SK-N-SH treated with all-trans-retinoic acid at 6 μM for 48 hours (cell line): ENCODE data around the gene SARS2.

Experiments used
- ATAC-seq: fragments of 200-7000 bp; cut with Tn5 transposase; 3 replicates; pipeline ENCODE4 v1.9.1; 2020; ENCODE audit warnings: mild to moderate bottlenecking, moderate library complexity
- ARNTL ChIP-seq: fragments of 450-650 bp; formaldehyde crosslinking; IDR thresholded peaks from 2 replicates; pipeline ENCODE4 v1.5.0; 2020; ENCODE audit warnings: low read depth, mild to moderate bottlenecking, moderate library complexity, borderline replicate concordance
- BACH2 ChIP-seq: fragments of 250-450 bp; sonication (Bioruptor Pico); IDR thresholded peaks from 2 replicates; pipeline ENCODE4 v1.9.0; 2021; ENCODE audit warnings: mild to moderate bottlenecking, borderline replicate concordance
- CSDC2 ChIP-seq: fragments of 250-450 bp; sonication (Bioruptor Pico); IDR thresholded peaks from 2 replicates; pipeline ENCODE4 v1.5.0; 2020; ENCODE audit warnings: mild to moderate bottlenecking, moderate library complexity
- GLIS3 ChIP-seq: fragments of 250-450 bp; sonication (Bioruptor Pico); IDR thresholded peaks from 2 replicates; pipeline ENCODE4 v1.5.0; 2020; ENCODE audit warnings: mild to moderate bottlenecking, moderate library complexity
- ISL1 ChIP-seq: fragments of 250-450 bp; sonication (Bioruptor Pico); IDR thresholded peaks from 2 replicates; pipeline ENCODE4 v2.1.2; 2022; ENCODE audit warnings: mild to moderate bottlenecking, moderate library complexity
- PPARA ChIP-seq: fragments of 250-450 bp; sonication (Bioruptor Pico); IDR thresholded peaks from 2 replicates; pipeline ENCODE4 v1.5.0; 2020; ENCODE audit warnings: mild to moderate bottlenecking, borderline replicate concordance
- RARB ChIP-seq: fragments of 250-450 bp; sonication (Bioruptor Pico); IDR thresholded peaks from 2 replicates; pipeline ENCODE4 v1.8.0; 2021; ENCODE audit warnings: mild to moderate bottlenecking, moderate library complexity
- SNAI2 ChIP-seq: fragments of 250-450 bp; sonication (Bioruptor Pico); IDR thresholded peaks from 2 replicates; pipeline ENCODE4 v1.5.0; 2020; ENCODE audit warnings: mild to moderate bottlenecking, moderate library complexity
- TCF4 ChIP-seq: fragments of 250-450 bp; sonication (Bioruptor Pico); IDR thresholded peaks from 2 replicates; pipeline ENCODE4 v1.8.0; 2021; ENCODE audit warnings: mild to moderate bottlenecking, moderate library complexity, borderline replicate concordance
- TOX ChIP-seq: fragments of 250-450 bp; sonication (Bioruptor Pico); IDR thresholded peaks from 2 replicates; pipeline ENCODE4 v1.8.0; 2021; ENCODE audit warnings: mild to moderate bottlenecking, moderate library complexity, borderline replicate concordance
- ZC3H10 ChIP-seq: fragments of 250-450 bp; sonication (Bioruptor Pico); IDR thresholded peaks from 2 replicates; pipeline ENCODE4 v1.5.1; 2021; ENCODE audit warnings: mild to moderate bottlenecking, moderate library complexity
- ZFP3 ChIP-seq: fragments of 250-450 bp; sonication (Bioruptor Pico); IDR thresholded peaks from 2 replicates; pipeline ENCODE4 v1.5.0; 2020; ENCODE audit warnings: mild to moderate bottlenecking, moderate library complexity
- ZFP30 ChIP-seq: fragments of 450-650 bp; formaldehyde crosslinking; IDR thresholded peaks from 2 replicates; pipeline ENCODE4 v1.5.0; 2022; ENCODE audit warnings: mild to moderate bottlenecking, moderate library complexity
- ZNF565 ChIP-seq: fragments of 450-650 bp; formaldehyde crosslinking; conservative IDR thresholded peaks from 2 replicates; pipeline ENCODE4 v1.5.0; 2020; ENCODE audit warnings: low read depth, mild to moderate bottlenecking, moderate library complexity
- ZNF70 ChIP-seq: fragments of 450-650 bp; formaldehyde crosslinking; IDR thresholded peaks from 2 replicates; pipeline ENCODE4 v1.5.0; 2020; ENCODE audit warnings: mild to moderate bottlenecking, moderate library complexity
- ZNF8 ChIP-seq: fragments of 450-650 bp; formaldehyde crosslinking; IDR thresholded peaks from 2 replicates; pipeline ENCODE4 v1.5.0; 2020; ENCODE audit warnings: mild to moderate bottlenecking, moderate library complexity
- TF ChIP-seq, protein P1 (sequence below): fragments of 250-450 bp; sonication (Bioruptor Pico); IDR thresholded peaks from 2 replicates; pipeline ENCODE4 v1.8.0; 2021; ENCODE audit warnings: low read depth, mild to moderate bottlenecking, moderate library complexity, borderline replicate concordance
- TF ChIP-seq, protein P2 (sequence below): fragments of 250-450 bp; sonication (Bioruptor Pico); IDR thresholded peaks from 2 replicates; pipeline ENCODE4 v1.5.1; 2020; ENCODE audit warnings: low read depth, mild to moderate bottlenecking, moderate library complexity
- TF ChIP-seq, protein P3 (sequence below): fragments of 250-450 bp; sonication (Bioruptor Pico); IDR thresholded peaks from 2 replicates; pipeline ENCODE4 v1.8.0; 2020; ENCODE audit warnings: mild to moderate bottlenecking, moderate library complexity, borderline replicate concordance
- TF ChIP-seq, protein P4 (sequence below): fragments of 250-450 bp; sonication (Bioruptor Pico); IDR thresholded peaks from 2 replicates; pipeline ENCODE4 v1.5.0; 2020; ENCODE audit warnings: mild to moderate bottlenecking, moderate library complexity
- TF ChIP-seq, protein P5 (sequence below): fragments of 250-450 bp; sonication (Bioruptor Pico); IDR thresholded peaks from 2 replicates; pipeline ENCODE4 v1.5.1; 2021; ENCODE audit warnings: mild to moderate bottlenecking, moderate library complexity

The SARS2 gene

DNA sequence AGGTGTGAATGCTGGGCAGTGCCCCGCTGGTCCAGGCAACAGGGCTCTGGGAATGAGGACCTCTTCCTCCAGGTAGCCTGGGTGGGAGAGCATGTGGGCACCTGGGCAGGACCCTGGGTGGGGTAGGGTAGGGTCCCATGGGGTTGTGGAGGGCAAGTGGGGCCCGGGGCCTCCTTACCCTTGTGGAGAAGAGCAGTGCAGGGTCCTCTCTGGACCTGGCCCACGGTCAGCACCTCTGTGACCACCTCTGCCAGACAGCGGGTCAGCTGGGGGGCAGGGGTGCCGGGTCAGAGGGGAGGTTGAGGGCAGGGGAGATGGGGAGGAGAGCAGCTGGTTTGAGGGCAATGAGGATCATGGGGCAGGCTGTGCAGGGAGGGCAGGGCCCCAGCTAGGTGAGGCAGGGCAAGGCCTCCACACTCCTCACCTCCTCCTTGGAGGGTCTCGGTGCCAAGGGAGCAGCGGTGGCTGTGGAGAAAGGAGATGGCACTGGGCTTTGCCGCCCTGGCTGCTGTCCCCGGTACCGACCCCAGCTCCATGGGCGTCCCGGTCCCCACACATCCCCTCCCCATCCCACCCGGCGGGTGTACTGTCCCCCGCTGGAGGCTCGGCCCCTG lies 19.1 kb downstream of the SARS2 start:
- no peak; the same call in 1 of the 3 replicates for ATAC-seq
- TF ChIP-seq, protein P1, sequence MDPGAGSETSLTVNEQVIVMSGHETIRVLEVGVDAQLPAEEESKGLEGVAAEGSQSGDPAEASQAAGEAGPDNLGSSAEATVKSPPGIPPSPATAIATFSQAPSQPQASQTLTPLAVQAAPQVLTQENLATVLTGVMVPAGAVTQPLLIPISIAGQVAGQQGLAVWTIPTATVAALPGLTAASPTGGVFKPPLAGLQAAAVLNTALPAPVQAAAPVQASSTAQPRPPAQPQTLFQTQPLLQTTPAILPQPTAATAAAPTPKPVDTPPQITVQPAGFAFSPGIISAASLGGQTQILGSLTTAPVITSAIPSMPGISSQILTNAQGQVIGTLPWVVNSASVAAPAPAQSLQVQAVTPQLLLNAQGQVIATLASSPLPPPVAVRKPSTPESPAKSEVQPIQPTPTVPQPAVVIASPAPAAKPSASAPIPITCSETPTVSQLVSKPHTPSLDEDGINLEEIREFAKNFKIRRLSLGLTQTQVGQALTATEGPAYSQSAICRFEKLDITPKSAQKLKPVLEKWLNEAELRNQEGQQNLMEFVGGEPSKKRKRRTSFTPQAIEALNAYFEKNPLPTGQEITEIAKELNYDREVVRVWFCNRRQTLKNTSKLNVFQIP (CRISPR knock-in tag): no peak
- TF ChIP-seq ZFP30 (CRISPR knock-in tag) (no peak), ZNF565 (CRISPR knock-in tag) (no peak), ARNTL (CRISPR knock-in tag) (no peak), ISL1 (CRISPR knock-in tag) (no peak), ZFP3 (CRISPR knock-in tag) (no peak), RARB (CRISPR knock-in tag) (no peak), ZC3H10 (CRISPR knock-in tag) (no peak), TOX (no peak), ZNF8 (CRISPR knock-in tag) (no peak), TCF4 (CRISPR knock-in tag) (no peak)
- TF ChIP-seq, protein P2, sequence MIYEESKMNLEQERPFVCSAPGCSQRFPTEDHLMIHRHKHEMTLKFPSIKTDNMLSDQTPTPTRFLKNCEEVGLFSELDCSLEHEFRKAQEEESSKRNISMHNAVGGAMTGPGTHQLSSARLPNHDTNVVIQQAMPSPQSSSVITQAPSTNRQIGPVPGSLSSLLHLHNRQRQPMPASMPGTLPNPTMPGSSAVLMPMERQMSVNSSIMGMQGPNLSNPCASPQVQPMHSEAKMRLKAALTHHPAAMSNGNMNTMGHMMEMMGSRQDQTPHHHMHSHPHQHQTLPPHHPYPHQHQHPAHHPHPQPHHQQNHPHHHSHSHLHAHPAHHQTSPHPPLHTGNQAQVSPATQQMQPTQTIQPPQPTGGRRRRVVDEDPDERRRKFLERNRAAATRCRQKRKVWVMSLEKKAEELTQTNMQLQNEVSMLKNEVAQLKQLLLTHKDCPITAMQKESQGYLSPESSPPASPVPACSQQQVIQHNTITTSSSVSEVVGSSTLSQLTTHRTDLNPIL (CRISPR knock-in tag): no peak
- TF ChIP-seq, protein P3, sequence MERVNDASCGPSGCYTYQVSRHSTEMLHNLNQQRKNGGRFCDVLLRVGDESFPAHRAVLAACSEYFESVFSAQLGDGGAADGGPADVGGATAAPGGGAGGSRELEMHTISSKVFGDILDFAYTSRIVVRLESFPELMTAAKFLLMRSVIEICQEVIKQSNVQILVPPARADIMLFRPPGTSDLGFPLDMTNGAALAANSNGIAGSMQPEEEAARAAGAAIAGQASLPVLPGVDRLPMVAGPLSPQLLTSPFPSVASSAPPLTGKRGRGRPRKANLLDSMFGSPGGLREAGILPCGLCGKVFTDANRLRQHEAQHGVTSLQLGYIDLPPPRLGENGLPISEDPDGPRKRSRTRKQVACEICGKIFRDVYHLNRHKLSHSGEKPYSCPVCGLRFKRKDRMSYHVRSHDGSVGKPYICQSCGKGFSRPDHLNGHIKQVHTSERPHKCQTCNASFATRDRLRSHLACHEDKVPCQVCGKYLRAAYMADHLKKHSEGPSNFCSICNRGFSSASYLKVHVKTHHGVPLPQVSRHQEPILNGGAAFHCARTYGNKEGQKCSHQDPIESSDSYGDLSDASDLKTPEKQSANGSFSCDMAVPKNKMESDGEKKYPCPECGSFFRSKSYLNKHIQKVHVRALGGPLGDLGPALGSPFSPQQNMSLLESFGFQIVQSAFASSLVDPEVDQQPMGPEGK (CRISPR knock-in tag): no peak
- TF ChIP-seq, protein P4, sequence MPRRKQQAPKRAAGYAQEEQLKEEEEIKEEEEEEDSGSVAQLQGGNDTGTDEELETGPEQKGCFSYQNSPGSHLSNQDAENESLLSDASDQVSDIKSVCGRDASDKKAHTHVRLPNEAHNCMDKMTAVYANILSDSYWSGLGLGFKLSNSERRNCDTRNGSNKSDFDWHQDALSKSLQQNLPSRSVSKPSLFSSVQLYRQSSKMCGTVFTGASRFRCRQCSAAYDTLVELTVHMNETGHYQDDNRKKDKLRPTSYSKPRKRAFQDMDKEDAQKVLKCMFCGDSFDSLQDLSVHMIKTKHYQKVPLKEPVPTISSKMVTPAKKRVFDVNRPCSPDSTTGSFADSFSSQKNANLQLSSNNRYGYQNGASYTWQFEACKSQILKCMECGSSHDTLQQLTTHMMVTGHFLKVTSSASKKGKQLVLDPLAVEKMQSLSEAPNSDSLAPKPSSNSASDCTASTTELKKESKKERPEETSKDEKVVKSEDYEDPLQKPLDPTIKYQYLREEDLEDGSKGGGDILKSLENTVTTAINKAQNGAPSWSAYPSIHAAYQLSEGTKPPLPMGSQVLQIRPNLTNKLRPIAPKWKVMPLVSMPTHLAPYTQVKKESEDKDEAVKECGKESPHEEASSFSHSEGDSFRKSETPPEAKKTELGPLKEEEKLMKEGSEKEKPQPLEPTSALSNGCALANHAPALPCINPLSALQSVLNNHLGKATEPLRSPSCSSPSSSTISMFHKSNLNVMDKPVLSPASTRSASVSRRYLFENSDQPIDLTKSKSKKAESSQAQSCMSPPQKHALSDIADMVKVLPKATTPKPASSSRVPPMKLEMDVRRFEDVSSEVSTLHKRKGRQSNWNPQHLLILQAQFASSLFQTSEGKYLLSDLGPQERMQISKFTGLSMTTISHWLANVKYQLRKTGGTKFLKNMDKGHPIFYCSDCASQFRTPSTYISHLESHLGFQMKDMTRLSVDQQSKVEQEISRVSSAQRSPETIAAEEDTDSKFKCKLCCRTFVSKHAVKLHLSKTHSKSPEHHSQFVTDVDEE (CRISPR knock-in tag): no peak
- TF ChIP-seq, protein P5, sequence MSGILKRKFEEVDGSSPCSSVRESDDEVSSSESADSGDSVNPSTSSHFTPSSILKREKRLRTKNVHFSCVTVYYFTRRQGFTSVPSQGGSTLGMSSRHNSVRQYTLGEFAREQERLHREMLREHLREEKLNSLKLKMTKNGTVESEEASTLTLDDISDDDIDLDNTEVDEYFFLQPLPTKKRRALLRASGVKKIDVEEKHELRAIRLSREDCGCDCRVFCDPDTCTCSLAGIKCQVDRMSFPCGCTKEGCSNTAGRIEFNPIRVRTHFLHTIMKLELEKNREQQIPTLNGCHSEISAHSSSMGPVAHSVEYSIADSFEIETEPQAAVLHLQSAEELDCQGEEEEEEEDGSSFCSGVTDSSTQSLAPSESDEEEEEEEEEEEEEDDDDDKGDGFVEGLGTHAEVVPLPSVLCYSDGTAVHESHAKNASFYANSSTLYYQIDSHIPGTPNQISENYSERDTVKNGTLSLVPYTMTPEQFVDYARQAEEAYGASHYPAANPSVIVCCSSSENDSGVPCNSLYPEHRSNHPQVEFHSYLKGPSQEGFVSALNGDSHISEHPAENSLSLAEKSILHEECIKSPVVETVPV (CRISPR knock-in tag): no peak

DNA sequence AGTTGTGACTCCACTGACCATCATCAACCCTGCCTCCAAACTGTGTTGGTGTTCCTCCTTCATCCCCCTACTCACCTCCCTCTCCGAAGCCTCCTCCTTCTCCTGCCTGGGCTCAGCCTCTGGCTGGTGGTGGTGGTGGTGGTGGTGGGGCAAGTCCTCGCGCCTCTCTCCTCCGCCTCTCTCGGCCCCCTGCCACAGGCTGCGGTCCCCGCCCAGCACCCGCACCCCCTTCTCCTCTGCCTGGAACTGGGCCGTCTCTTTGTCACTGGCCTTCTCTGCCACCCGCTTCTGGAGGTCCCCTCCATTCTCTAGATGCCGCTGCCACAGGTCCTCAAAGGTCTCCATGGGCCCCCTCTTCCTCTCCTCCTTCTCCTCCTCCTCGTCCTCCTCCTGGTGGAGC lies 20.1 kb downstream of the SARS2 start:
- TF ChIP-seq TOX (no peak), ZNF565 (CRISPR knock-in tag) (no peak), BACH2 (CRISPR knock-in tag) (no peak), ZFP30 (CRISPR knock-in tag) (no peak)
- ATAC-seq: no peak

DNA sequence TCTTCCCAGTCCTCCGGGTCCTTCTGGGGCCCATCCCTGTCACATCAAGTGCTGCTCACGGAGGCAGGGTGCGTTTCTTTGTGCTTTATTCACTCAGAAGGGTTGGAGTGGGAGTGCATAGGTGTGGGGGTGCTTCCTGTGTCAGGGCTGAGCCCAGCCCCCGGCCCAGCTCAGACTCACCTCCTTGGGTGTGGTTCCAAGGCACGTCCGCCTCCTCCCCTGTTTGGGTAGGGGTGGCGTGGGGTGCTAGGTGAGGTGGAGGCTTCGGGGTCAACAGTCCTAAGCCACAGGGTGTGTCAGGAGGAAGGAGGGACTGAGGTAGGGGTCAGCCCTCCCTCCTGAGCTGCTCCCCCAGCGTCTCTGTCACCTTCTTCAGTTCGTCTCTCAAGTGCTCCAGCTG lies 21.7 kb downstream of the SARS2 start:
- no peak for ATAC-seq
- TF ChIP-seq ZFP3 (CRISPR knock-in tag) (no peak), PPARA (CRISPR knock-in tag) (no peak), ZNF70 (CRISPR knock-in tag) (no peak), TOX (no peak), ARNTL (CRISPR knock-in tag) (no peak), SNAI2 (CRISPR knock-in tag) (no peak), GLIS3 (CRISPR knock-in tag) (no peak), CSDC2 (CRISPR knock-in tag) (no peak), ZC3H10 (CRISPR knock-in tag) (no peak), BACH2 (CRISPR knock-in tag) (no peak), ZNF565 (CRISPR knock-in tag) (no peak)
- TF ChIP-seq, protein P3 (CRISPR knock-in tag): no peak
- TF ChIP-seq, protein P4 (CRISPR knock-in tag): no peak
